AG09309 (cell line): ENCODE data around the gene UNC13B.
A peak's percentile ranks its signal among the peaks of the same experiment; 100 is the strongest.

ENCODE experiments used
- DNase-seq: peaks from one replicate; pipeline ENCODE4 v3.0.0-alpha.2; 2010; ENCODE audit warnings: low read depth
- H3K4me3 ChIP-seq: 2 replicates; pipeline ENCODE4 v1.5.1; 2011; ENCODE audit warnings: mild to moderate bottlenecking, low read depth, low read length, moderate library complexity; ENCODE audit not compliant: control insufficient read depth
- TF ChIP-seq, protein P1 (sequence below): IDR thresholded peaks from 2 replicates; pipeline ENCODE4 v1.5.1; 2011; ENCODE audit warnings: mild to moderate bottlenecking, low read depth, low read length, inconsistent platforms; ENCODE audit not compliant: insufficient read depth, control insufficient read depth; ENCODE audit errors: missing control alignments

The UNC13B gene

DNA sequence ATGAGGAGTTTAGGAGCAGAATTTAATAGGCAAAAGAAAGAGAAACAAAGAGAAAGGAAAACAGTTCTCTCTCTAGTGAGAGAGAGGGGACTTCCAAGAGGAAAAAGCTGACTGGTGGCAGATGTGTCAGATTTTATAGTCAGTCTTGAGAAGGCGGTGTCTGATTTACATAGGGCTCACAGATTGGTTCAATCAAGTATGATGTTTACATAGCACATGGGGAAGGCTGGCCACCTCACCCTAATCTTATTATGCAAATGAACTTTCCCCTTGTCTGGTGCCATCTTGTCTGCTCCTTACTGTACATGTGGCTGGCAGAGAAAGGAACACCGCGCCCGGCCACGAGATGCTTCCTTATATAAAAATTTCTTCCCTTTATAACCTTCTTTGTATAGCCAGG is 24.7 kb downstream of the UNC13B start:
- no peak overlapping the region for H3K4me3 ChIP-seq
- TF ChIP-seq, protein P1, sequence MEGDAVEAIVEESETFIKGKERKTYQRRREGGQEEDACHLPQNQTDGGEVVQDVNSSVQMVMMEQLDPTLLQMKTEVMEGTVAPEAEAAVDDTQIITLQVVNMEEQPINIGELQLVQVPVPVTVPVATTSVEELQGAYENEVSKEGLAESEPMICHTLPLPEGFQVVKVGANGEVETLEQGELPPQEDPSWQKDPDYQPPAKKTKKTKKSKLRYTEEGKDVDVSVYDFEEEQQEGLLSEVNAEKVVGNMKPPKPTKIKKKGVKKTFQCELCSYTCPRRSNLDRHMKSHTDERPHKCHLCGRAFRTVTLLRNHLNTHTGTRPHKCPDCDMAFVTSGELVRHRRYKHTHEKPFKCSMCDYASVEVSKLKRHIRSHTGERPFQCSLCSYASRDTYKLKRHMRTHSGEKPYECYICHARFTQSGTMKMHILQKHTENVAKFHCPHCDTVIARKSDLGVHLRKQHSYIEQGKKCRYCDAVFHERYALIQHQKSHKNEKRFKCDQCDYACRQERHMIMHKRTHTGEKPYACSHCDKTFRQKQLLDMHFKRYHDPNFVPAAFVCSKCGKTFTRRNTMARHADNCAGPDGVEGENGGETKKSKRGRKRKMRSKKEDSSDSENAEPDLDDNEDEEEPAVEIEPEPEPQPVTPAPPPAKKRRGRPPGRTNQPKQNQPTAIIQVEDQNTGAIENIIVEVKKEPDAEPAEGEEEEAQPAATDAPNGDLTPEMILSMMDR, result no peak
- DNase-seq, result no peak

DNA sequence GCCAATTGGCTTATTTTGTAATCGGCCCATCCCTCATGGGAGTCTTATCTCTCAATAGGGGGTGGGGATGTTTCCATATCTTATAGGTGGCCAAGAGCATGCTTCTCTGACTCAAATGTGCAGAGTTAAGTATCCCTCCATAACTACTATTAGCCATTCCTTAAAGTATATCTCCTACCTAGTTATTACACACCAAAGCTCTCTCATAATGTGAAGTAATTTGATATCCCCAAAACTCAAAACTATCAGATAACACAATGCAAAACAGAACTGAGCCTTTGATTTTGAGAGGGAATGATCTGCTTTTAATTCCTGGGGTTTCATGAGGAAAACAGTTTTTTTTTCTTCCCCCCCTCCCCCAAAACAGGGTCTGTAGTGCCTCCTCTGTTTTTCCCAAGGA is 28.4 kb downstream of the UNC13B start:
- no peak for DNase-seq
- no peak overlapping the region for H3K4me3 ChIP-seq
- TF ChIP-seq, protein P1, result no peak

GRCh38 chr9:35191105-35191504 is 29.3 kb downstream of the UNC13B start:
- TF ChIP-seq, protein P1, result no peak
- H3K4me3 ChIP-seq, result no peak overlapping the region
- no peak for DNase-seq

GRCh38 chr9:35193762-35194161 is 32.0 kb downstream of the UNC13B start:
- no peak for DNase-seq
- no peak overlapping the region for H3K4me3 ChIP-seq

GRCh38 chr9:35195683-35196082 is 33.9 kb downstream of the UNC13B start:
- no peak for DNase-seq
- H3K4me3 ChIP-seq, result no peak overlapping the region
- TF ChIP-seq, protein P1, result no peak

More at GRCh38 chr9:35193762-35194161, 32.0 kb downstream of the UNC13B start:
- TF ChIP-seq, protein P1, result peak; percentile 33

DNA sequence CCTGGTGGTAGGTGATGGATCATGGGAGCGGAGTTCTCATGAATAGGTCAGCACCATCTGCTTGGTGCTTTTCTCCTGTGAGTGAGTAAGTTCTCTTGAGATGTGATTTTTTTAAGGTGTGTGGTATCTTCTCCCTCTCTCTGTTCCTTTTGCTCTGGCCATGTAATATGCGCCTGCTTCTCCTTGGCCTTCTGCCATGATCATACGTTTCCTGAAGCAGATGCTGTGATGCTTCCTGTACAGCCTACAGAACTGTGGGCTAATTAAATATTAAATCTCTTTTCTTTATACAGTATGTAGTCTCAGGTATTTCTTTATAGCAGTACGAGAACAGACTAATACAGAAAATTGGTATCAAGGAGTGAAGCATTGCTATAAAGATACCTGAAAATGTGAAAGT is 36.4 kb downstream of the UNC13B start:
- DNase-seq, result no peak
- H3K4me3 ChIP-seq, result no peak overlapping the region
- TF ChIP-seq, protein P1, result no peak

GRCh38 chr9:35203528-35203927 is 41.7 kb downstream of the UNC13B start:
- H3K4me3 ChIP-seq, result no peak overlapping the region
- DNase-seq, result no peak
- TF ChIP-seq, protein P1, result no peak
